HepG2 (cell line): ENCODE data around the gene C21orf91. TPM values are rescaled to one million over a fixed set of nuclear protein-coding genes. Genes with fewer than 3 reads are reported as not detected.

Source experiments
- MTA1 ChIP-seq: sonication (generic); formaldehyde crosslinking; IDR thresholded peaks from 2 replicates; pipeline ENCODE4 v1.4.0; 2020; ENCODE audit warnings: missing genetic modification reagents, mild to moderate bottlenecking, borderline replicate concordance
- PAWR ChIP-seq: sonication (generic); formaldehyde crosslinking; IDR thresholded peaks from 2 replicates; pipeline ENCODE4 v1.4.0; 2020; ENCODE audit warnings: missing genetic modification reagents, mild to moderate bottlenecking, borderline replicate concordance
- PHF8 ChIP-seq: sonication (generic); formaldehyde crosslinking; IDR thresholded peaks from 2 replicates; pipeline ENCODE4 v1.5.0; 2020; ENCODE audit warnings: missing genetic modification reagents
- SRY ChIP-seq: sonication (generic); formaldehyde crosslinking; IDR thresholded peaks from 2 replicates; pipeline ENCODE4 v1.8.0; 2022; ENCODE audit warnings: mild to moderate bottlenecking, missing genetic modification reagents
- ZNF276 ChIP-seq: sonication (generic); formaldehyde crosslinking; IDR thresholded peaks from 2 replicates; pipeline ENCODE4 v1.4.0; 2020; ENCODE audit warnings: mild to moderate bottlenecking, low read depth, missing genetic modification reagents
- ZNF30 ChIP-seq: sonication (generic); formaldehyde crosslinking; IDR thresholded peaks from 2 replicates; pipeline ENCODE4 v1.5.0; 2020; ENCODE audit warnings: mild to moderate bottlenecking, missing genetic modification reagents
- ZNF333 ChIP-seq: sonication (generic); formaldehyde crosslinking; IDR thresholded peaks from 2 replicates; pipeline ENCODE4 v1.4.0; 2020; ENCODE audit warnings: mild to moderate bottlenecking, missing genetic modification reagents, borderline replicate concordance
- ZNF484 ChIP-seq: sonication (generic); formaldehyde crosslinking; IDR thresholded peaks from 2 replicates; pipeline ENCODE4 v1.5.1; 2020; ENCODE audit warnings: mild to moderate bottlenecking, low read depth, missing genetic modification reagents, borderline replicate concordance
- ZNF713 ChIP-seq: sonication (generic); formaldehyde crosslinking; IDR thresholded peaks from 2 replicates; pipeline ENCODE4 v1.4.0; 2020; ENCODE audit warnings: mild to moderate bottlenecking, missing genetic modification reagents
- ZZZ3 ChIP-seq: sonication (generic); formaldehyde crosslinking; IDR thresholded peaks from 2 replicates; pipeline ENCODE4 v1.4.0; 2020; ENCODE audit warnings: missing genetic modification reagents, mild to moderate bottlenecking, borderline replicate concordance
- polyA plus RNA-seq, 8 experiments: library from polyadenylated mRNA; depleted of rRNA in 3 of 8; stranded (reverse) in 7 of 8; unstranded in 1 of 8; fragments of >200 nt; fragmentation: Illumina TruSeq in 4 of 8; extraction: Trizol in 4 of 8; gene quantifications; 2 replicates each; pipeline versions ENCODE4 v1.2.1 to v1.2.3, GENCODE V29; 2011 to 2016; ENCODE audit warnings: low read depth in 4 of 8, missing spikeins in 1 of 8, mixed read lengths in 1 of 8; ENCODE audit not compliant: insufficient read depth in 1 of 8
- total RNA-seq, 5 experiments: library from RNA; depleted of rRNA; stranded (reverse); fragments of >200 nt; fragmentation: Illumina TruSeq; extraction: Trizol; gene quantifications; 2 replicates each; pipeline ENCODE4 v1.2.3, GENCODE V29; 2016; ENCODE audit warnings: low read depth in 1 of 5
- TF ChIP-seq, protein P1 (sequence below): sonication (generic); formaldehyde crosslinking; IDR thresholded peaks from 2 replicates; pipeline ENCODE4 v1.8.1; 2023; ENCODE audit warnings: mild to moderate bottlenecking, missing genetic modification reagents
- TF ChIP-seq, protein P2 (sequence below): sonication (generic); formaldehyde crosslinking; IDR thresholded peaks from 2 replicates; pipeline ENCODE4 v1.4.0; 2020; ENCODE audit warnings: missing genetic modification reagents
- TF ChIP-seq, protein P3 (sequence below): sonication (generic); formaldehyde crosslinking; IDR thresholded peaks from 2 replicates; pipeline ENCODE4 v1.4.0; 2020; ENCODE audit warnings: missing genetic modification reagents
- TF ChIP-seq, protein P4 (sequence below): sonication (generic); formaldehyde crosslinking; IDR thresholded peaks from 2 replicates; pipeline ENCODE4 v1.8.0; 2022; ENCODE audit warnings: mild to moderate bottlenecking, missing genetic modification reagents, moderate library complexity
- TF ChIP-seq, protein P5 (sequence below): sonication (generic); formaldehyde crosslinking; IDR thresholded peaks from 2 replicates; pipeline ENCODE4 v1.4.0; 2020; ENCODE audit warnings: missing genetic modification reagents

C21orf91 gene
- total and polyA plus RNA-seq, 2 of the 13 experiments (the other 11 are each of a cell fraction or from before 2014, with no cell fraction given), result 2.9 to 7.8 TPM

DNA sequence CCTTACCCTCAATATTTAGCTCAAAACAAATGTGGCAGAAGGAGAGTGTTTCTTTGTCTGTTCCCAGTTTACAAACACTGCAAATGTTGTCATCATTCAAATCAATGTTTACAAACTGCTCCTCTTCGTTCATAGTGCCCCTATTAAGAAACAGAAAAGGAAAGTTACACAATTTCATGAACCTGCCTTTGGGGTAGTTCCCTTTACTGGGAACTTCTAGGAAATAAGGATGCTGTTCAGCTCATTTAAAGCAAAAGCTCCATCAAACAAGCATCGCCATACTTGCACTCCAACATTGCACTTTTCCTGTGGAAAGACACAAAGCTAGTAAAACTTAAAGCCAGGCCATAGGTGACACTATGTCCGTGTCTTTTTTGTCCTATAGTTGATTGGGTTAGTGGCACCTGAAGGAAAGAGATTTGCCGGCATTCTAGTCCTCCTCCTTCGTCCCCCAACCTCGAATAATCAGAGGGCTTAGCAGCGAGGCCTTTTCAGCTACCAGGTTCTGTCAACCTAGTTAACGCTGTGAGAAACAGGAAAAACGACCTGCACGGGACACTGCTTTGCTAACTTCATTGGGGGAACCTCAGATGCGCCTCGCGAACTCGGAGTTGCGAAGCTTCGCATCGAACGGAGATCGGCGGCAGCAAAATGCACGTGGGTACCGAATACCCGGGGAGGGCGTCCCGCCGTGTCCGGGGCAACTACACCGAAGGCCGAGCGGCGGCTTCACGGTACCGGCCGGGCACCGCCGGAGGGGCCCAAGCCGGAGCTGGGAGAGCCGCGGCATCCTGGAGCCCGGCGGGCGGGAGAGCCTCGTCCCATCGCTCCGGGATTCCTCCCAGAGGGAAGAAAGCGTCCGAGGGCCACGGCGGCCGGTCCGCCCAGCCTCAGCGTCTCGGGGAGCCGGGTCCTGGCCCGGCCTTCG is 706 bp downstream of the C21orf91 start (continued):
- TF ChIP-seq, protein P1, sequence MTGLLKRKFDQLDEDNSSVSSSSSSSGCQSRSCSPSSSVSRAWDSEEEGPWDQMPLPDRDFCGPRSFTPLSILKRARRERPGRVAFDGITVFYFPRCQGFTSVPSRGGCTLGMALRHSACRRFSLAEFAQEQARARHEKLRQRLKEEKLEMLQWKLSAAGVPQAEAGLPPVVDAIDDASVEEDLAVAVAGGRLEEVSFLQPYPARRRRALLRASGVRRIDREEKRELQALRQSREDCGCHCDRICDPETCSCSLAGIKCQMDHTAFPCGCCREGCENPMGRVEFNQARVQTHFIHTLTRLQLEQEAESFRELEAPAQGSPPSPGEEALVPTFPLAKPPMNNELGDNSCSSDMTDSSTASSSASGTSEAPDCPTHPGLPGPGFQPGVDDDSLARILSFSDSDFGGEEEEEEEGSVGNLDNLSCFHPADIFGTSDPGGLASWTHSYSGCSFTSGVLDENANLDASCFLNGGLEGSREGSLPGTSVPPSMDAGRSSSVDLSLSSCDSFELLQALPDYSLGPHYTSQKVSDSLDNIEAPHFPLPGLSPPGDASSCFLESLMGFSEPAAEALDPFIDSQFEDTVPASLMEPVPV (CRISPR knock-in tag), result 0 out of 2 replicates have a peak, but pooled peaks have one; percentile 33
- TF ChIP-seq ZNF30 (CRISPR knock-in tag), result 0 out of 2 replicates have a peak, but pooled peaks have one; percentile 26
- peak; percentile 64; the same call in 1 of the 2 replicates for TF ChIP-seq SRY (CRISPR knock-in tag)
- TF ChIP-seq ZZZ3, result no peak; the same call in 1 of the 2 replicates
- peak; percentile 16; the same call in 1 of the 2 replicates for TF ChIP-seq PHF8 (CRISPR knock-in tag)
- TF ChIP-seq, protein P2, sequence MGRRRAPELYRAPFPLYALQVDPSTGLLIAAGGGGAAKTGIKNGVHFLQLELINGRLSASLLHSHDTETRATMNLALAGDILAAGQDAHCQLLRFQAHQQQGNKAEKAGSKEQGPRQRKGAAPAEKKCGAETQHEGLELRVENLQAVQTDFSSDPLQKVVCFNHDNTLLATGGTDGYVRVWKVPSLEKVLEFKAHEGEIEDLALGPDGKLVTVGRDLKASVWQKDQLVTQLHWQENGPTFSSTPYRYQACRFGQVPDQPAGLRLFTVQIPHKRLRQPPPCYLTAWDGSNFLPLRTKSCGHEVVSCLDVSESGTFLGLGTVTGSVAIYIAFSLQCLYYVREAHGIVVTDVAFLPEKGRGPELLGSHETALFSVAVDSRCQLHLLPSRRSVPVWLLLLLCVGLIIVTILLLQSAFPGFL, result no peak
- TF ChIP-seq ZNF333, result peak; percentile 56; the same call in 1 of the 2 replicates
- peak; percentile 15; the same call in 1 of the 2 replicates for TF ChIP-seq ZNF276 (CRISPR knock-in tag)
- TF ChIP-seq, protein P3, sequence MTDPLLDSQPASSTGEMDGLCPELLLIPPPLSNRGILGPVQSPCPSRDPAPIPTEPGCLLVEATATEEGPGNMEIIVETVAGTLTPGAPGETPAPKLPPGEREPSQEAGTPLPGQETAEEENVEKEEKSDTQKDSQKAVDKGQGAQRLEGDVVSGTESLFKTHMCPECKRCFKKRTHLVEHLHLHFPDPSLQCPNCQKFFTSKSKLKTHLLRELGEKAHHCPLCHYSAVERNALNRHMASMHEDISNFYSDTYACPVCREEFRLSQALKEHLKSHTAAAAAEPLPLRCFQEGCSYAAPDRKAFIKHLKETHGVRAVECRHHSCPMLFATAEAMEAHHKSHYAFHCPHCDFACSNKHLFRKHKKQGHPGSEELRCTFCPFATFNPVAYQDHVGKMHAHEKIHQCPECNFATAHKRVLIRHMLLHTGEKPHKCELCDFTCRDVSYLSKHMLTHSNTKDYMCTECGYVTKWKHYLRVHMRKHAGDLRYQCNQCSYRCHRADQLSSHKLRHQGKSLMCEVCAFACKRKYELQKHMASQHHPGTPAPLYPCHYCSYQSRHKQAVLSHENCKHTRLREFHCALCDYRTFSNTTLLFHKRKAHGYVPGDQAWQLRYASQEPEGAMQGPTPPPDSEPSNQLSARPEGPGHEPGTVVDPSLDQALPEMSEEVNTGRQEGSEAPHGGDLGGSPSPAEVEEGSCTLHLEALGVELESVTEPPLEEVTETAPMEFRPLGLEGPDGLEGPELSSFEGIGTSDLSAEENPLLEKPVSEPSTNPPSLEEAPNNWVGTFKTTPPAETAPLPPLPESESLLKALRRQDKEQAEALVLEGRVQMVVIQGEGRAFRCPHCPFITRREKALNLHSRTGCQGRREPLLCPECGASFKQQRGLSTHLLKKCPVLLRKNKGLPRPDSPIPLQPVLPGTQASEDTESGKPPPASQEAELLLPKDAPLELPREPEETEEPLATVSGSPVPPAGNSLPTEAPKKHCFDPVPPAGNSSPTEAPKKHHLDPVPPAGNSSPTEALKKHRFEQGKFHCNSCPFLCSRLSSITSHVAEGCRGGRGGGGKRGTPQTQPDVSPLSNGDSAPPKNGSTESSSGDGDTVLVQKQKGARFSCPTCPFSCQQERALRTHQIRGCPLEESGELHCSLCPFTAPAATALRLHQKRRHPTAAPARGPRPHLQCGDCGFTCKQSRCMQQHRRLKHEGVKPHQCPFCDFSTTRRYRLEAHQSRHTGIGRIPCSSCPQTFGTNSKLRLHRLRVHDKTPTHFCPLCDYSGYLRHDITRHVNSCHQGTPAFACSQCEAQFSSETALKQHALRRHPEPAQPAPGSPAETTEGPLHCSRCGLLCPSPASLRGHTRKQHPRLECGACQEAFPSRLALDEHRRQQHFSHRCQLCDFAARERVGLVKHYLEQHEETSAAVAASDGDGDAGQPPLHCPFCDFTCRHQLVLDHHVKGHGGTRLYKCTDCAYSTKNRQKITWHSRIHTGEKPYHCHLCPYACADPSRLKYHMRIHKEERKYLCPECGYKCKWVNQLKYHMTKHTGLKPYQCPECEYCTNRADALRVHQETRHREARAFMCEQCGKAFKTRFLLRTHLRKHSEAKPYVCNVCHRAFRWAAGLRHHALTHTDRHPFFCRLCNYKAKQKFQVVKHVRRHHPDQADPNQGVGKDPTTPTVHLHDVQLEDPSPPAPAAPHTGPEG, result peak; percentile 7; the same call in 1 of the 2 replicates
- TF ChIP-seq MTA1 (CRISPR knock-in tag), result no peak
- TF ChIP-seq PAWR (CRISPR knock-in tag), result no peak
- TF ChIP-seq, protein P4, sequence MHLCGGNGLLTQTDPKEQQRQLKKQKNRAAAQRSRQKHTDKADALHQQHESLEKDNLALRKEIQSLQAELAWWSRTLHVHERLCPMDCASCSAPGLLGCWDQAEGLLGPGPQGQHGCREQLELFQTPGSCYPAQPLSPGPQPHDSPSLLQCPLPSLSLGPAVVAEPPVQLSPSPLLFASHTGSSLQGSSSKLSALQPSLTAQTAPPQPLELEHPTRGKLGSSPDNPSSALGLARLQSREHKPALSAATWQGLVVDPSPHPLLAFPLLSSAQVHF (CRISPR knock-in tag), result 0 out of 2 replicates have a peak, but pooled peaks have one; percentile 52
- TF ChIP-seq, protein P5, sequence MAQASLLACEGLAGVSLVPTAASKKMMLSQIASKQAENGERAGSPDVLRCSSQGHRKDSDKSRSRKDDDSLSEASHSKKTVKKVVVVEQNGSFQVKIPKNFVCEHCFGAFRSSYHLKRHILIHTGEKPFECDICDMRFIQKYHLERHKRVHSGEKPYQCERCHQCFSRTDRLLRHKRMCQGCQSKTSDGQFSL, result 0 out of 2 replicates have a peak, but pooled peaks have one; percentile 14
- TF ChIP-seq ZNF484 (CRISPR knock-in tag), result no peak
- no peak for TF ChIP-seq ZNF713 (CRISPR knock-in tag)
